ENCODE data around the gene C3orf85. TPM values are rescaled to one million over a fixed set of nuclear protein-coding genes. Genes with fewer than 3 reads are reported as not detected.

The C3orf85 gene
- total and polyA plus RNA-seq, 10 of the 15 experiments (the other 5 are each of a cell fraction or from before 2014, with no cell fraction given): not detected

DNA sequence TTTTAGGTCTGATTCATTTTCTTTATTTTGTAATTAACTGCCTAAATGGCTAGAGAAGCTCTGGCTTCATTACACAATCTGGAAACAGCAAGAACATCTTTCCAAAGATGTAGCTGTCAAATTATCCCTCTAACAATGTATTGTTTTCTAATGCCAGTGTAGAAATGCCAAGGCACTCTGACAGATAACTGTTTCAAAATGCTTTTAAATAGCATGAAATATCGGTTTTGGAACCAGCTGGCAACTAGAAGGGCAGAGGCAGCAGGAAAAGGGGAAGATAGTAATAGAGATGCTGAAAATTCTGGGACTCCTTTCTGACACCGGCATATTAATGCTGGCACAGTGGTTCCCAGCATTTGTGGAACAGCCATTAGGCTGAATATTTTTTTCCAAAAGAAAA, 44.7 kb upstream of the C3orf85 start:
- Histone ChIP-seq H3K9me3 (replicated peaks; ENCODE audit: control insufficient read depth, insufficient read depth, low read length) (no peaks in the 10 kb centered on the region), H3K79me2 (ENCODE audit: control insufficient read depth, insufficient read depth, low read length) (no peaks in the 10 kb centered on the region), H3K36me3 (ENCODE audit: control insufficient read depth in 2 of 2, insufficient read depth in 2 of 2, low read length in 1 of 2) (no peaks in the 10 kb centered on the region), H3K27ac (ENCODE audit: control insufficient read depth, insufficient read depth) (no peak overlapping the region), H3K27me3 (replicated peaks in 1 of 2; ENCODE audit: control insufficient read depth in 2 of 2, insufficient read depth in 2 of 2, low read length in 1 of 2) (no peaks in the 10 kb centered on the region), H2AFZ (ENCODE audit: control insufficient read depth, low read depth, low read length) (no peak overlapping the region), H3K4me3 (no peak overlapping the region), H4K20me1 (ENCODE audit: control insufficient read depth, insufficient read depth) (no peaks in the 10 kb centered on the region), H3K9ac (ENCODE audit: control insufficient read depth, insufficient read depth, low read length) (no peak overlapping the region), H3K4me2 (ENCODE audit: control insufficient read depth, insufficient read depth) (no peak overlapping the region), H3K4me1 (ENCODE audit: control insufficient read depth, insufficient read depth, low read length) (no peaks in the 10 kb centered on the region)
- FAIRE-seq (no peak), ATAC-seq (no peak), DNase-seq (ENCODE audit: low read depth, low spot score) (no peak)
- CTCF ChIA-PET: interaction anchor here (0.6 to 2.2 kb wide), 5 partner anchors 9 to 73 kb away, joined by 3 to 10 read pairs (median 7); no protein-coding TSS in a partner anchor
- intact Hi-C loops (cut with micrococcal nuclease; ENCODE audit: unreplicated experiment) (no loop called here), in situ Hi-C loops (cut with MboI) (loop anchor here (25.0 kb wide), 1 partner anchor 430 kb away; no protein-coding TSS in a partner anchor)
- SMC1A ChIA-PET (ENCODE audit: uncharacterized antibody, unreplicated experiment): interaction anchor here (1.7 to 4.5 kb wide), 3 partner anchors 9 to 68 kb away, joined by 3 to 15 read pairs (median 9); no protein-coding TSS in a partner anchor
- POLR2A ChIA-PET: no interaction called here
- BruUV-seq (replicated peaks): no TSS peak
- RAD21 ChIA-PET (ENCODE audit: unreplicated experiment): interaction anchor here (1.5 kb wide), 1 partner anchor 602 kb away, joined by 3 read pairs; no protein-coding TSS in a partner anchor
- WGBS (ENCODE audit: insufficient coverage, insufficient replicate concordance, low lambda C conversion rate, missing lambda C conversion rate): 0% methylated on average over 2 of the region's 2 CpGs
- no peak for TF ChIP-seq ZZZ3 (IDR thresholded peaks at IDR 0.05; ENCODE audit: control insufficient read depth, insufficient read length, low read depth)
- TF ChIP-seq, protein P1, sequence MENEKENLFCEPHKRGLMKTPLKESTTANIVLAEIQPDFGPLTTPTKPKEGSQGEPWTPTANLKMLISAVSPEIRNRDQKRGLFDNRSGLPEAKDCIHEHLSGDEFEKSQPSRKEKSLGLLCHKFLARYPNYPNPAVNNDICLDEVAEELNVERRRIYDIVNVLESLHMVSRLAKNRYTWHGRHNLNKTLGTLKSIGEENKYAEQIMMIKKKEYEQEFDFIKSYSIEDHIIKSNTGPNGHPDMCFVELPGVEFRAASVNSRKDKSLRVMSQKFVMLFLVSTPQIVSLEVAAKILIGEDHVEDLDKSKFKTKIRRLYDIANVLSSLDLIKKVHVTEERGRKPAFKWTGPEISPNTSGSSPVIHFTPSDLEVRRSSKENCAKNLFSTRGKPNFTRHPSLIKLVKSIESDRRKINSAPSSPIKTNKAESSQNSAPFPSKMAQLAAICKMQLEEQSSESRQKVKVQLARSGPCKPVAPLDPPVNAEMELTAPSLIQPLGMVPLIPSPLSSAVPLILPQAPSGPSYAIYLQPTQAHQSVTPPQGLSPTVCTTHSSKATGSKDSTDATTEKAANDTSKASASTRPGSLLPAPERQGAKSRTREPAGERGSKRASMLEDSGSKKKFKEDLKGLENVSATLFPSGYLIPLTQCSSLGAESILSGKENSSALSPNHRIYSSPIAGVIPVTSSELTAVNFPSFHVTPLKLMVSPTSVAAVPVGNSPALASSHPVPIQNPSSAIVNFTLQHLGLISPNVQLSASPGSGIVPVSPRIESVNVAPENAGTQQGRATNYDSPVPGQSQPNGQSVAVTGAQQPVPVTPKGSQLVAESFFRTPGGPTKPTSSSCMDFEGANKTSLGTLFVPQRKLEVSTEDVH (IDR thresholded peaks at IDR 0.05; ENCODE audit: low read depth, partially characterized antibody): no peak
- TF ChIP-seq BRCA1 (IDR thresholded peaks at IDR 0.05; ENCODE audit: low read depth, low read length): no peak
- TF ChIP-seq, protein P2, sequence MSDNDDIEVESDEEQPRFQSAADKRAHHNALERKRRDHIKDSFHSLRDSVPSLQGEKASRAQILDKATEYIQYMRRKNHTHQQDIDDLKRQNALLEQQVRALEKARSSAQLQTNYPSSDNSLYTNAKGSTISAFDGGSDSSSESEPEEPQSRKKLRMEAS (IDR thresholded peaks at IDR 0.05; ENCODE audit: low read depth, low read length): no peak
- TF ChIP-seq GABPA (IDR thresholded peaks at IDR 0.05; ENCODE audit: low read depth): no peak
- no peak for TF ChIP-seq RAD51 (IDR thresholded peaks at IDR 0.05)
- TF ChIP-seq, protein P3, sequence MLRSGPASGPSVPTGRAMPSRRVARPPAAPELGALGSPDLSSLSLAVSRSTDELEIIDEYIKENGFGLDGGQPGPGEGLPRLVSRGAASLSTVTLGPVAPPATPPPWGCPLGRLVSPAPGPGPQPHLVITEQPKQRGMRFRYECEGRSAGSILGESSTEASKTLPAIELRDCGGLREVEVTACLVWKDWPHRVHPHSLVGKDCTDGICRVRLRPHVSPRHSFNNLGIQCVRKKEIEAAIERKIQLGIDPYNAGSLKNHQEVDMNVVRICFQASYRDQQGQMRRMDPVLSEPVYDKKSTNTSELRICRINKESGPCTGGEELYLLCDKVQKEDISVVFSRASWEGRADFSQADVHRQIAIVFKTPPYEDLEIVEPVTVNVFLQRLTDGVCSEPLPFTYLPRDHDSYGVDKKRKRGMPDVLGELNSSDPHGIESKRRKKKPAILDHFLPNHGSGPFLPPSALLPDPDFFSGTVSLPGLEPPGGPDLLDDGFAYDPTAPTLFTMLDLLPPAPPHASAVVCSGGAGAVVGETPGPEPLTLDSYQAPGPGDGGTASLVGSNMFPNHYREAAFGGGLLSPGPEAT (IDR thresholded peaks at IDR 0.05; ENCODE audit: low read depth): no peak
- TF ChIP-seq, protein P4, sequence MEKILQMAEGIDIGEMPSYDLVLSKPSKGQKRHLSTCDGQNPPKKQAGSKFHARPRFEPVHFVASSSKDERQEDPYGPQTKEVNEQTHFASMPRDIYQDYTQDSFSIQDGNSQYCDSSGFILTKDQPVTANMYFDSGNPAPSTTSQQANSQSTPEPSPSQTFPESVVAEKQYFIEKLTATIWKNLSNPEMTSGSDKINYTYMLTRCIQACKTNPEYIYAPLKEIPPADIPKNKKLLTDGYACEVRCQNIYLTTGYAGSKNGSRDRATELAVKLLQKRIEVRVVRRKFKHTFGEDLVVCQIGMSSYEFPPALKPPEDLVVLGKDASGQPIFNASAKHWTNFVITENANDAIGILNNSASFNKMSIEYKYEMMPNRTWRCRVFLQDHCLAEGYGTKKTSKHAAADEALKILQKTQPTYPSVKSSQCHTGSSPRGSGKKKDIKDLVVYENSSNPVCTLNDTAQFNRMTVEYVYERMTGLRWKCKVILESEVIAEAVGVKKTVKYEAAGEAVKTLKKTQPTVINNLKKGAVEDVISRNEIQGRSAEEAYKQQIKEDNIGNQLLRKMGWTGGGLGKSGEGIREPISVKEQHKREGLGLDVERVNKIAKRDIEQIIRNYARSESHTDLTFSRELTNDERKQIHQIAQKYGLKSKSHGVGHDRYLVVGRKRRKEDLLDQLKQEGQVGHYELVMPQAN (conservative IDR thresholded peaks at IDR 0.05): no peak
- TF ChIP-seq, protein P5, sequence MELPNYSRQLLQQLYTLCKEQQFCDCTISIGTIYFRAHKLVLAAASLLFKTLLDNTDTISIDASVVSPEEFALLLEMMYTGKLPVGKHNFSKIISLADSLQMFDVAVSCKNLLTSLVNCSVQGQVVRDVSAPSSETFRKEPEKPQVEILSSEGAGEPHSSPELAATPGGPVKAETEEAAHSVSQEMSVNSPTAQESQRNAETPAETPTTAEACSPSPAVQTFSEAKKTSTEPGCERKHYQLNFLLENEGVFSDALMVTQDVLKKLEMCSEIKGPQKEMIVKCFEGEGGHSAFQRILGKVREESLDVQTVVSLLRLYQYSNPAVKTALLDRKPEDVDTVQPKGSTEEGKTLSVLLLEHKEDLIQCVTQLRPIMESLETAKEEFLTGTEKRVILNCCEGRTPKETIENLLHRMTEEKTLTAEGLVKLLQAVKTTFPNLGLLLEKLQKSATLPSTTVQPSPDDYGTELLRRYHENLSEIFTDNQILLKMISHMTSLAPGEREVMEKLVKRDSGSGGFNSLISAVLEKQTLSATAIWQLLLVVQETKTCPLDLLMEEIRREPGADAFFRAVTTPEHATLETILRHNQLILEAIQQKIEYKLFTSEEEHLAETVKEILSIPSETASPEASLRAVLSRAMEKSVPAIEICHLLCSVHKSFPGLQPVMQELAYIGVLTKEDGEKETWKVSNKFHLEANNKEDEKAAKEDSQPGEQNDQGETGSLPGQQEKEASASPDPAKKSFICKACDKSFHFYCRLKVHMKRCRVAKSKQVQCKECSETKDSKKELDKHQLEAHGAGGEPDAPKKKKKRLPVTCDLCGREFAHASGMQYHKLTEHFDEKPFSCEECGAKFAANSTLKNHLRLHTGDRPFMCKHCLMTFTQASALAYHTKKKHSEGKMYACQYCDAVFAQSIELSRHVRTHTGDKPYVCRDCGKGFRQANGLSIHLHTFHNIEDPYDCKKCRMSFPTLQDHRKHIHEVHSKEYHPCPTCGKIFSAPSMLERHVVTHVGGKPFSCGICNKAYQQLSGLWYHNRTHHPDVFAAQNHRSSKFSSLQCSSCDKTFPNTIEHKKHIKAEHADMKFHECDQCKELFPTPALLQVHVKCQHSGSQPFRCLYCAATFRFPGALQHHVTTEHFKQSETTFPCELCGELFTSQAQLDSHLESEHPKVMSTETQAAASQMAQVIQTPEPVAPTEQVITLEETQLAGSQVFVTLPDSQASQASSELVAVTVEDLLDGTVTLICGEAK (IDR thresholded peaks at IDR 0.05; ENCODE audit: borderline replicate concordance): no peak
- TF ChIP-seq, protein P6, sequence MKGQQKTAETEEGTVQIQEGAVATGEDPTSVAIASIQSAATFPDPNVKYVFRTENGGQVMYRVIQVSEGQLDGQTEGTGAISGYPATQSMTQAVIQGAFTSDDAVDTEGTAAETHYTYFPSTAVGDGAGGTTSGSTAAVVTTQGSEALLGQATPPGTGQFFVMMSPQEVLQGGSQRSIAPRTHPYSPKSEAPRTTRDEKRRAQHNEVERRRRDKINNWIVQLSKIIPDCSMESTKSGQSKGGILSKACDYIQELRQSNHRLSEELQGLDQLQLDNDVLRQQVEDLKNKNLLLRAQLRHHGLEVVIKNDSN (IDR thresholded peaks at IDR 0.05; ENCODE audit: borderline replicate concordance, extremely low read length, insufficient read depth, low read depth, low read length): no peak
